GM20000 (cell line): ENCODE data around the gene ECT2L.

ENCODE experiments used
- DNase-seq: peaks from one replicate; pipeline ENCODE4 v3.0.0; 2012; ENCODE audit warnings: low spot score
- CTCF ChIP-seq: IDR thresholded peaks from 2 replicates; pipeline ENCODE4 v1.5.1; 2012; ENCODE audit warnings: mild to moderate bottlenecking, control low read depth; ENCODE audit errors: extremely low read depth, missing control alignments

ECT2L gene

GRCh38 chr6:138818496-138819194, 22.8 kb downstream of the ECT2L start:
- no peak for TF ChIP-seq CTCF
- DNase-seq, result peak; percentile 50

GRCh38 chr6:138821519-138821918, 25.6 kb downstream of the ECT2L start:
- no peak for TF ChIP-seq CTCF
- no peak for DNase-seq

- no peak for DNase-seq
- TF ChIP-seq CTCF, result no peak
These were observed 28.7 kb downstream of the ECT2L start for GRCh38 chr6:138824482-138825144.

GRCh38 chr6:138830248-138830647, 34.4 kb downstream of the ECT2L start:
- DNase-seq, result no peak
- TF ChIP-seq CTCF, result no peak

GRCh38 chr6:138832182-138832581, 36.3 kb downstream of the ECT2L start:
- DNase-seq, result no peak
- TF ChIP-seq CTCF, result no peak

- DNase-seq, result no peak
- no peak for TF ChIP-seq CTCF
These were observed 38.1 kb downstream of the ECT2L start for GRCh38 chr6:138833816-138834539.

- no peak for TF ChIP-seq CTCF
- no peak for DNase-seq
These were observed 41.4 kb downstream of the ECT2L start for GRCh38 chr6:138837246-138837645.
